ENCODE data around the gene LIN7A.

The LIN7A gene

DNA sequence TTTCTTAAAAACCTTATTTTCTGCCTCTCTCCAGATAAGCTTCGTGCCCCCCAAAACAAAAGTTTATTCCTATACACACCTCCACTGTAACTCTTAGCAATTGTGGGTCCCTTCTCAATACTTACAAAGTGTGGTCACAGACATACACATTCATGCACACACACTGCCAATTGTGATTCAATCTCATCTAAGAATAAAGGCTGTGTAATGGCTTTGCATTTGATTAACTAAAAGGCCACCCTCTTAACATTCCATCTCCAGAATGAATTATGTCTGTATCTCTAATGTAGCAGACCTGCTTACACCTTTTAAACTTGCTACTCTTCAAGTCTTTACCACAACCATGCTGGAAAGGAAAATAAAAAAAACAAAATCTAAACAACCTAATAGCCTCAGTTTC lies 171.5 kb downstream of the LIN7A start:
- H3K27ac ChIP-seq, result no peak overlapping the region

DNA sequence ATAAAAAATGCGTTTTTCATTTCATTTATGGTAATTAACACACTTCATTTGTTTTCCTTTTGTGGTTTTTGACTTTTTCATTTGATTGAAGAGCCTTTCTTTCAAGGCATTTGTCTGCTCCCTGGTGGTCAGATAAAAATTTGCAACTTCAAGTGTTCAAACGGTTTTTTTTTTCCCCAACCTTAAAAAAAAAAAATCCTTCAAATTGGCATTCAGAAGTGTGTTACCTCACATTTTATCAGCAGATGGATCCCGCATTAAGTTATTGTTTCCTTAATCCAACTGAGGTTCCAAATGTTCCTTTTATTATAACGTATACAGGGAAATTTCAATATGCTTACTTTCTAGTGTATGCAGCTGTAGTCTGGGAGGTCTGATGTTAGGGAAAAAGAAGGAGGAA lies 173.9 kb downstream of the LIN7A start:
- no peak overlapping the region for H3K27ac ChIP-seq
- TF ChIP-seq, protein P1, sequence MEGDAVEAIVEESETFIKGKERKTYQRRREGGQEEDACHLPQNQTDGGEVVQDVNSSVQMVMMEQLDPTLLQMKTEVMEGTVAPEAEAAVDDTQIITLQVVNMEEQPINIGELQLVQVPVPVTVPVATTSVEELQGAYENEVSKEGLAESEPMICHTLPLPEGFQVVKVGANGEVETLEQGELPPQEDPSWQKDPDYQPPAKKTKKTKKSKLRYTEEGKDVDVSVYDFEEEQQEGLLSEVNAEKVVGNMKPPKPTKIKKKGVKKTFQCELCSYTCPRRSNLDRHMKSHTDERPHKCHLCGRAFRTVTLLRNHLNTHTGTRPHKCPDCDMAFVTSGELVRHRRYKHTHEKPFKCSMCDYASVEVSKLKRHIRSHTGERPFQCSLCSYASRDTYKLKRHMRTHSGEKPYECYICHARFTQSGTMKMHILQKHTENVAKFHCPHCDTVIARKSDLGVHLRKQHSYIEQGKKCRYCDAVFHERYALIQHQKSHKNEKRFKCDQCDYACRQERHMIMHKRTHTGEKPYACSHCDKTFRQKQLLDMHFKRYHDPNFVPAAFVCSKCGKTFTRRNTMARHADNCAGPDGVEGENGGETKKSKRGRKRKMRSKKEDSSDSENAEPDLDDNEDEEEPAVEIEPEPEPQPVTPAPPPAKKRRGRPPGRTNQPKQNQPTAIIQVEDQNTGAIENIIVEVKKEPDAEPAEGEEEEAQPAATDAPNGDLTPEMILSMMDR (IDR thresholded peaks at IDR 0.05), result peak; percentile 86
- no peak for TF ChIP-seq ZFX (IDR thresholded peaks at IDR 0.05; ENCODE audit: borderline replicate concordance)

More for the DNA sequence above, 171.5 kb downstream of the LIN7A start:
- TF ChIP-seq ZFX (IDR thresholded peaks at IDR 0.05; ENCODE audit: borderline replicate concordance), result no peak
- TF ChIP-seq, protein P1 (IDR thresholded peaks at IDR 0.05), result no peak

DNA sequence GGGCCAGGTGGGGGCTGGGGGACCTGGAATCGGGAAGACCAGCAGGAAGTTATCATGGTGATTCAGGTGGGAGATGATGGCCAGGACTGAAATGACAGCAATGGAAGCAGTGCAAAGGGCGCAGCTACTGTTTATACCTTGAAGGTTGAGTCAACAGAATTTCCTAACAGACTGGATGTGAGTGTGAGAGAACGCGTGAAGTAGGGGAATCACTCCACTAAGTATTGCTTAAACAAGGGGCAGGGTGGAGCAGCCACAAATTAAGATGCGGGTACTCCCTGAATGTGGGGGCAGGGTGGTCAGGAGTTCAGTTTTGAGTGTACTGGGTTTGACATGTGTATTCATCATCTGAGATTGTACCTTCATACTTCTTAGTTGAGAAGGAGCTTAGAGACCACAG lies 175.9 kb downstream of the LIN7A start:
- H3K27ac ChIP-seq, result no peak overlapping the region
- TF ChIP-seq, protein P1 (IDR thresholded peaks at IDR 0.05), result no peak
- no peak for TF ChIP-seq ZFX (IDR thresholded peaks at IDR 0.05; ENCODE audit: borderline replicate concordance)

DNA sequence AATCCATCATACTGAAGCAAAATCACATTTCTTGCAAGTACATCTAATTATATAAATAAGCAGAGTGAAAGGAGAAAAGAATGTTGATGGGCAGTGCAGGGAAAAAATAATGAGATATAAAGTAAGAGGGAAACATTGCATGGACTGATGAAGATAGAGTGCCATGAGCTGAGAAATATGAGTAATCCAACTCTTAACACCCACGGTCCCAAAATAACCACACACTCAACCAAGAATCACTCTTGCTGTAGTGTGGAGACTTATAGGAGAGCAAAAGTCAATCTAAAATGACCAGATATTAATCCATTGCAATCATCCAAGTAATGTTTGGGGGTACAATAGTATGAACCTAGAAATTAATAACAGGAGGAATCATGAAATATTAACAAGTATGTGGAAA lies 180.9 kb downstream of the LIN7A start:
- no peak for TF ChIP-seq ZFX (IDR thresholded peaks at IDR 0.05; ENCODE audit: borderline replicate concordance)
- TF ChIP-seq, protein P1 (IDR thresholded peaks at IDR 0.05), result no peak
- no peak overlapping the region for H3K27ac ChIP-seq

DNA sequence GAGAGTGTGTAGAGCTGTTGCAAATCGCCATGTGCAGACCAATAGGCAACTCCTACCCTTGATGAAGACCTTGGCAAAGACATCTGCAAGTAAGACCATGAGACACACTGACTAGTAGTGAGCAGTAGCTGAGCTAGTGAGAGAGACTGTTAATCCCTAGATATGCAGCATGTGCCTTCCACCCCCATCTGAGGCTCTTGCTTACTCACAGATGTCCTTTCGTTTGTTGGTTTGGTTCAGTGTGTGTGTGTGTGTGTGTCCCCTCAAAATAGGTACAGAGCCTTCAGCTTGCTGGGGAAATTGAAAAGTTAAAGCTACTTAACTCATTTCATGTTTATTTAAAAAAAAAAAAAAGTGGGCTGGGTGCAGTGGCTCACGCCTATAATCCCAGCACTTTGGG lies 183.5 kb downstream of the LIN7A start:
- TF ChIP-seq ZFX (IDR thresholded peaks at IDR 0.05; ENCODE audit: borderline replicate concordance), result no peak
- TF ChIP-seq, protein P1 (IDR thresholded peaks at IDR 0.05), result no peak
- H3K27ac ChIP-seq, result no peak overlapping the region

DNA sequence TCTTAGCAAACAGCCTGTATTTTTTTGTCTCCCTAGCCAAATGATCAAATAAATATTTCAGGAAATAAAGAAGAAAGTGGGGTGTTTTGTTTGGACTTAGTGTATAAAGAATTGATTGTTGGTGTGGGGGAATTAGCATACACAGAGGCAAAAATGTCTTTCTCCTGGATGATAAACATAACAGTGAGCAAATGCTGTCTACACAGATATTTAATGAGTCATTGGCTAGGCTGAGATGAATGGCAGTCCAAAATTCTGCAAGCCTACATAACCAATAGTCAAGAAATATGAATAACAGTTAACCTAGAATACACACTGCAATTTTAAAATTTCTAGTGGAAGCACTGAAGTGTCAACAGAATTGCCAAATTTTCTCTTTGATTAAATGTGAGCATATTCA lies 185.3 kb downstream of the LIN7A start:
- no peak for TF ChIP-seq ZFX (IDR thresholded peaks at IDR 0.05; ENCODE audit: borderline replicate concordance)
- TF ChIP-seq, protein P1 (IDR thresholded peaks at IDR 0.05), result no peak
- H3K27ac ChIP-seq, result no peak overlapping the region

DNA sequence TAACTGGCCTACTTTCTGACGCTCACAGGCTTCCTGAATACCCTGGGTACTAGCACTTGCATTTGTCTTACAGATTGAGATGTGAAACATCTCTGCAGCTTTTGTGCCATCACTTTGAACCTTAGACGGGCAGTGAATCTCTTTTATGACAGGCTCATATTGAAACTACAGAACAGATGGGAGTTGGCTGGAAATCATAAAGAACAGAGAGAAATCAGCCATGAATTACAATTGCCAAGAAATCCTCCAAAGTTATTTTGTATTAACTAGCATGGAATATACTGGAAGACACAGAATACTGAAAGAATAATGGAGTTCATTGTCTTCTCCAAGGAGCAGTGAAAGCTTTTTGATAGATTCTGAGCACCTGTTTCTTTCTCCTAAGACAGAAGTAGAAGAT lies 188.3 kb downstream of the LIN7A start:
- no peak for TF ChIP-seq ZFX (IDR thresholded peaks at IDR 0.05; ENCODE audit: borderline replicate concordance)
- TF ChIP-seq, protein P1 (IDR thresholded peaks at IDR 0.05), result no peak
- no peak overlapping the region for H3K27ac ChIP-seq
